ENCODE data around the gene PPFIA4. TPM values are rescaled to one million over a fixed set of nuclear protein-coding genes. Genes with fewer than 3 reads are reported as not detected.

PPFIA4 gene
- total RNA-seq, 1 experiment from 2014 or later, result 10.8 TPM

DNA sequence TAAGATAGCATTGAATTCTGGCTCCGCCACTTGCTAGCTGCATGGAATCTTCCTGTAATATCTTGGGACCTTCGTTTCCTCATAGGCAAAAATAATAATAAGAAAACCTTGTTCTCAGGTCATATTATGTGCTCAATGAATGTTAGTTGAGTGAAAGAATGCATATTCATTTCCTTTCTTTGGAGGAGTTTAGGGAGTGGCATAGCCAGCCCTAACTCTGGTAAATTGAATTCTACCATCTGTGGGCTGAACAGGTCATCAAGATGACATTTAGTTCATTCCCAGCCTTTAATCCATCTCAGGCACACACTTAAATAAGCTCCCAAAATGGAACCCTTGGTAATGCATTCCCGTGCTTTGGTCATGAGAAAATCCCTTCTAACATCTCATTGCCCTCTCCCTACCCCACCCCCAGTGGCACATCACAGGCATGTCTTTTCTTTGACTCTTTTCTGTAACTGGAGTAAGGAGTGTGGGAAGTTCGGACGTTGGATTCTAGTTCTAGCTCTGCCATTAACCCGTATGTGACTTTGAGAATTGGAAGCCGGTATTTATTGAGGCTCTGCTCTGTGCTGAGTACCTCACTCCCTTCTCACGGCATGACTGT is 72.7 kb downstream of the PPFIA4 start:
- Histone ChIP-seq H3K9me2 (ENCODE audit: insufficient read depth) (no peaks in the 10 kb centered on the region), H3K4me1 (ENCODE audit: control insufficient read depth in 1 of 2, insufficient read depth in 2 of 2, low read length in 2 of 2) (no peaks in the 10 kb centered on the region; a peak in 1 of 4 replicates), H3K27ac (ENCODE audit: low read depth, low read length) (no peak overlapping the region), H3K79me2 (ENCODE audit: insufficient read depth, low read length) (no peaks in the 10 kb centered on the region), H3K4me2 (ENCODE audit: low read length) (no peak overlapping the region), H3K9me3 (ENCODE audit: control insufficient read depth in 1 of 2, insufficient read depth in 1 of 2, low read depth in 1 of 2, low read length in 2 of 2) (peaks cover 12 to 14% of the 10 kb centered on the region in 2 experiments; a peak in 3 of 4 replicates), H3K4me3 (replicated peaks in 1 of 2; ENCODE audit: low read depth in 1 of 2, low read length in 2 of 2) (no peak overlapping the region), H3K36me3 (ENCODE audit: control insufficient read depth in 1 of 2, insufficient read depth in 2 of 2, low read length in 2 of 2) (no peaks in the 10 kb centered on the region), H3K27me3 (ENCODE audit: insufficient read depth, low read length) (no peaks in the 10 kb centered on the region), H2AFZ (ENCODE audit: low read depth, low read length, poor library complexity, severe bottlenecking) (no peak overlapping the region), H3K9ac (ENCODE audit: low read length) (no peak overlapping the region), H4K20me1 (ENCODE audit: insufficient read depth) (no peaks in the 10 kb centered on the region)
- DNase-seq (ENCODE audit: low read depth, low spot score) (no peak), ATAC-seq (no peak)
- TF ChIP-seq CEBPB (IDR thresholded peaks at IDR 0.05; ENCODE audit: low read depth) (no peak), EZH2phosphoT487 (IDR thresholded peaks at IDR 0.05; ENCODE audit: borderline replicate concordance) (no peak)
- no TSS peak for BruUV-seq (replicated peaks)
- ChIA-PET CTCF (interaction anchor here (1.0 to 1.4 kb wide), 4 partner anchors 14 to 169 kb away, joined by 3 to 4 read pairs (median 3); no protein-coding TSS in a partner anchor), POLR2A (no interaction called here), RAD21 (ENCODE audit: low non-redundant PET in 1 of 2, low total read pairs in 2 of 2, uncharacterized antibody in 2 of 2, unreplicated experiment in 2 of 2) (no interaction called here)
- intact Hi-C loops (cut with micrococcal nuclease), result no loop called here

GRCh38 chr1:203099805-203100515 is 73.7 kb downstream of the PPFIA4 start:
- H3K36me3 ChIP-seq (ENCODE audit: control insufficient read depth in 1 of 2, insufficient read depth in 2 of 2, low read length in 2 of 2), result no peaks in the 10 kb centered on the region
- no peak overlapping the region for H2AFZ ChIP-seq (ENCODE audit: low read depth, low read length, poor library complexity, severe bottlenecking)
- DNase-seq (ENCODE audit: low read depth, low spot score), result no peak
- no peaks in the 10 kb centered on the region for H3K9me2 ChIP-seq (ENCODE audit: insufficient read depth)
- H3K4me2 ChIP-seq (ENCODE audit: low read length), result no peak overlapping the region
- H3K4me3 ChIP-seq (replicated peaks in 1 of 2; ENCODE audit: low read depth in 1 of 2, low read length in 2 of 2), result no peak overlapping the region
- no peak overlapping the region for H3K27ac ChIP-seq (ENCODE audit: low read depth, low read length)
- no peaks in the 10 kb centered on the region for H3K79me2 ChIP-seq (ENCODE audit: insufficient read depth, low read length)
- H3K9me3 ChIP-seq (ENCODE audit: control insufficient read depth in 1 of 2, insufficient read depth in 1 of 2, low read depth in 1 of 2, low read length in 2 of 2), result peaks cover 5 to 7% of the 10 kb centered on the region in 2 experiments; a peak in 1 of 4 replicates
- BruUV-seq (replicated peaks), result no TSS peak
- no peak overlapping the region for H3K9ac ChIP-seq (ENCODE audit: low read length)
- H3K27me3 ChIP-seq (ENCODE audit: insufficient read depth, low read length), result no peaks in the 10 kb centered on the region
- no peak for ATAC-seq
- RAD21 ChIA-PET (ENCODE audit: low non-redundant PET in 1 of 2, low total read pairs in 2 of 2, uncharacterized antibody in 2 of 2, unreplicated experiment in 2 of 2), result no interaction called here
- H3K4me1 ChIP-seq (ENCODE audit: control insufficient read depth in 1 of 2, insufficient read depth in 2 of 2, low read length in 2 of 2), result no peaks in the 10 kb centered on the region; a peak in 1 of 4 replicates
- H4K20me1 ChIP-seq (ENCODE audit: insufficient read depth), result no peaks in the 10 kb centered on the region
- intact Hi-C loops (cut with micrococcal nuclease), result no loop called here
- CTCF ChIA-PET, result interaction anchor here (1.0 to 1.2 kb wide), 2 partner anchors 16 to 18 kb away, joined by 3 to 5 read pairs; no protein-coding TSS in a partner anchor
- POLR2A ChIA-PET, result no interaction called here
- TF ChIP-seq ELF1 (IDR thresholded peaks at IDR 0.05; ENCODE audit: borderline replicate concordance, low read depth) (no peak), ZFX (IDR thresholded peaks at IDR 0.05) (no peak), EZH2 (IDR thresholded peaks at IDR 0.05) (no peak), FOSL1 (IDR thresholded peaks at IDR 0.05; ENCODE audit: low read depth) (no peak), ZBTB33 (IDR thresholded peaks at IDR 0.05; ENCODE audit: extremely low read depth, insufficient replicate concordance, low read length) (no peak), POLR2A (IDR thresholded peaks at IDR 0.05; ENCODE audit: borderline replicate concordance, extremely low read depth, insufficient read depth, insufficient read length) (no peak), POLR2AphosphoS5 (IDR thresholded peaks at IDR 0.05; ENCODE audit: low read depth, low read length) (no peak), SP1 (IDR thresholded peaks at IDR 0.05; ENCODE audit: low read depth) (no peak), MAX (IDR thresholded peaks at IDR 0.05) (no peak), EGR1 (IDR thresholded peaks at IDR 0.05; ENCODE audit: low read depth) (no peak), SRF (IDR thresholded peaks at IDR 0.05; ENCODE audit: low read depth) (no peak), RAD21 (IDR thresholded peaks at IDR 0.05; ENCODE audit: low read depth) (no peak), CEBPB (IDR thresholded peaks at IDR 0.05; ENCODE audit: low read depth) (no peak)
- TF ChIP-seq, protein P1, sequence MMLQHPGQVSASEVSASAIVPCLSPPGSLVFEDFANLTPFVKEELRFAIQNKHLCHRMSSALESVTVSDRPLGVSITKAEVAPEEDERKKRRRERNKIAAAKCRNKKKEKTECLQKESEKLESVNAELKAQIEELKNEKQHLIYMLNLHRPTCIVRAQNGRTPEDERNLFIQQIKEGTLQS (IDR thresholded peaks at IDR 0.05), result no peak

Data from HCT116 (cell line).